Measurements from ENCODE around the gene CFAP46. TPM values are rescaled to one million over a fixed set of nuclear protein-coding genes. Genes with fewer than 3 reads are reported as not detected.

Gene CFAP46
- total and polyA plus RNA-seq, 4 donors = 0.33 to 0.59 (median 0.42) TPM

DNA sequence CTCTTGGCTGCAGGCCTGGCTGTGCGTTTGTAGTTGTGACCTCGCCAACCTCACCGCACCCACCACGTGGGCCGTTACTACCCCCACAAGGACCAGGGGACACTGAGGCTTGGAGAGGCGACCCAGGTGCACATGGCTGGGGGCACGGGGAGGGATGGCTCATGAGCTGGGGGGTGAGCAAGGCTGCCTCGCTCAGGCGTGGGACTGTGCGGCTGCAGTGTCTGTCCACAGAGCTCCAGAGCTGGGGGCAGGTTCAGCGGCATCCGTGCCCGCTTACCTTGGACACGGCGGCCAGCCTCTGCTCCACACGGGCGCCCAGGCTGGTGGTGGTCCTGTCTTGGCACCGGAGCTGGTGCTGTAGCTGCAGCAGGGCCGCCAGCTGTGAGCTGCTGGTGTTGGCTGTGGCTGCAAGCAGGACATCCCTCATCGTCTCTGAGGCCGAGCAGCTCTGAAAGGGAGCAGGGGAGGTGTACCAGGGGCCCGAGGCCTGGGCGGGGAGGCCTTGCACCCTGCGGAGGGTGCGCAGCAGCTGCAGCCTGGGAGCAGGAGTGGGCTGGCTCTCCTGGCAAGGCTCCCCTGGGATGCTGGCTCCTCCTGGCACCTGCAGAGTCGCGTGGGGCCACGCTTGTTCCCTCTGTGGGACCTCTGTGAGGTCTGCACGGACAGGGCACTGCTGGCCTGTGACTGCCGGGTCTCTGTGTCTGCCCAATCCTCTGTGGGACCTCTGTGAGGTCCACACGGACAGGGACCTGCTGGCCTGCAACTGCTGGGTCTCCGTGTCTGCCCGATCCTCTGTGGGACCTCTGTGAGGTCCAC lies 96.4 kb downstream of the CFAP46 start:
- no peak for TF ChIP-seq FOXA1 (IDR thresholded peaks at IDR 0.05)
- no peak for TF ChIP-seq NR2F2 (IDR thresholded peaks at IDR 0.05)
- TF ChIP-seq FOXA2 (IDR thresholded peaks at IDR 0.05) = no peak
- TF ChIP-seq GABPA (IDR thresholded peaks at IDR 0.05 in 1 of 2, conservative IDR thresholded peaks at IDR 0.05 in 1 of 2) = no peak
- TF ChIP-seq, protein P1, sequence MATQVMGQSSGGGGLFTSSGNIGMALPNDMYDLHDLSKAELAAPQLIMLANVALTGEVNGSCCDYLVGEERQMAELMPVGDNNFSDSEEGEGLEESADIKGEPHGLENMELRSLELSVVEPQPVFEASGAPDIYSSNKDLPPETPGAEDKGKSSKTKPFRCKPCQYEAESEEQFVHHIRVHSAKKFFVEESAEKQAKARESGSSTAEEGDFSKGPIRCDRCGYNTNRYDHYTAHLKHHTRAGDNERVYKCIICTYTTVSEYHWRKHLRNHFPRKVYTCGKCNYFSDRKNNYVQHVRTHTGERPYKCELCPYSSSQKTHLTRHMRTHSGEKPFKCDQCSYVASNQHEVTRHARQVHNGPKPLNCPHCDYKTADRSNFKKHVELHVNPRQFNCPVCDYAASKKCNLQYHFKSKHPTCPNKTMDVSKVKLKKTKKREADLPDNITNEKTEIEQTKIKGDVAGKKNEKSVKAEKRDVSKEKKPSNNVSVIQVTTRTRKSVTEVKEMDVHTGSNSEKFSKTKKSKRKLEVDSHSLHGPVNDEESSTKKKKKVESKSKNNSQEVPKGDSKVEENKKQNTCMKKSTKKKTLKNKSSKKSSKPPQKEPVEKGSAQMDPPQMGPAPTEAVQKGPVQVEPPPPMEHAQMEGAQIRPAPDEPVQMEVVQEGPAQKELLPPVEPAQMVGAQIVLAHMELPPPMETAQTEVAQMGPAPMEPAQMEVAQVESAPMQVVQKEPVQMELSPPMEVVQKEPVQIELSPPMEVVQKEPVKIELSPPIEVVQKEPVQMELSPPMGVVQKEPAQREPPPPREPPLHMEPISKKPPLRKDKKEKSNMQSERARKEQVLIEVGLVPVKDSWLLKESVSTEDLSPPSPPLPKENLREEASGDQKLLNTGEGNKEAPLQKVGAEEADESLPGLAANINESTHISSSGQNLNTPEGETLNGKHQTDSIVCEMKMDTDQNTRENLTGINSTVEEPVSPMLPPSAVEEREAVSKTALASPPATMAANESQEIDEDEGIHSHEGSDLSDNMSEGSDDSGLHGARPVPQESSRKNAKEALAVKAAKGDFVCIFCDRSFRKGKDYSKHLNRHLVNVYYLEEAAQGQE (IDR thresholded peaks at IDR 0.05) = no peak
- no peak for TF ChIP-seq HNF4A (conservative IDR thresholded peaks at IDR 0.05)
- TF ChIP-seq YY1 (IDR thresholded peaks at IDR 0.05) = no peak
- no peak for TF ChIP-seq CTCF (IDR thresholded peaks at IDR 0.05; ENCODE audit: low read depth, low read length, missing input control)
- no peak overlapping the region for H3K27ac ChIP-seq (ENCODE audit: low read depth in 1 of 2, low read length in 2 of 2)
- no peak for DNase-seq (ENCODE audit: low spot score)

GRCh38 chr10:132845041-132845551 lies 97.3 kb downstream of the CFAP46 start:
- Histone ChIP-seq H3K27ac (ENCODE audit: low read depth in 1 of 2, low read length in 2 of 2) (no peak overlapping the region), H3K9me3 (ENCODE audit: control insufficient read depth in 4 of 4, low read length in 3 of 4) (peaks cover 11 to 17% (median 12%) of the 10 kb centered on the region in 4 donors), H3K36me3 (ENCODE audit: control insufficient read depth in 4 of 4, insufficient read depth in 3 of 4, low read depth in 1 of 4, low read length in 3 of 4) (no peaks in the 10 kb centered on the region), H3K4me1 (ENCODE audit: control insufficient read depth in 4 of 4, insufficient read depth in 4 of 4, low read length in 3 of 4) (no peaks in the 10 kb centered on the region), H3K27me3 (ENCODE audit: control insufficient read depth in 4 of 4, insufficient read depth in 4 of 4, low read length in 3 of 4) (peaks cover 0 to 4% (median 0%) of the 10 kb centered on the region in 4 donors), H3K4me3 (ENCODE audit: low read depth in 1 of 3, low read length in 3 of 3) (no peak overlapping the region), H3K9ac (ENCODE audit: low read depth in 1 of 2, low read length in 2 of 2) (no peak overlapping the region)
- WGBS = 79% methylated on average over 15 of the region's 15 CpGs
- DNase-seq (ENCODE audit: low spot score) = no peak
- no peak for TF ChIP-seq GABPA (IDR thresholded peaks at IDR 0.05 in 1 of 2, conservative IDR thresholded peaks at IDR 0.05 in 1 of 2)
- TF ChIP-seq, protein P2, sequence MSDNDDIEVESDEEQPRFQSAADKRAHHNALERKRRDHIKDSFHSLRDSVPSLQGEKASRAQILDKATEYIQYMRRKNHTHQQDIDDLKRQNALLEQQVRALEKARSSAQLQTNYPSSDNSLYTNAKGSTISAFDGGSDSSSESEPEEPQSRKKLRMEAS (IDR thresholded peaks at IDR 0.05) = no peak

More for the DNA sequence above, 96.4 kb downstream of the CFAP46 start:
- Histone ChIP-seq H3K4me1 (ENCODE audit: control insufficient read depth in 4 of 4, insufficient read depth in 4 of 4, low read length in 3 of 4) (no peaks in the 10 kb centered on the region), H3K36me3 (ENCODE audit: control insufficient read depth in 4 of 4, insufficient read depth in 3 of 4, low read depth in 1 of 4, low read length in 3 of 4) (no peaks in the 10 kb centered on the region), H3K4me3 (ENCODE audit: low read depth in 1 of 3, low read length in 3 of 3) (no peak overlapping the region), H3K9me3 (ENCODE audit: control insufficient read depth in 4 of 4, low read length in 3 of 4) (peaks cover 11 to 17% (median 12%) of the 10 kb centered on the region in 4 donors), H3K9ac (ENCODE audit: low read depth in 1 of 2, low read length in 2 of 2) (no peak overlapping the region), H3K27me3 (ENCODE audit: control insufficient read depth in 4 of 4, insufficient read depth in 4 of 4, low read length in 3 of 4) (peaks cover 0 to 4% (median 0%) of the 10 kb centered on the region in 4 donors)
- WGBS = 83% methylated on average over 33 of the region's 33 CpGs

All from liver (tissue), 9 donors.